HEK293T (cell line): Measurements from ENCODE around the gene S100A13.

ENCODE experiments used
- ARNT ChIP-seq: fragments of 450-650 bp; IDR thresholded peaks from 2 replicates; pipeline ENCODE4 v1.6.1; 2017; ENCODE audit warnings: mild to moderate bottlenecking
- ELF4 ChIP-seq: fragments of 450-650 bp; IDR thresholded peaks from 2 replicates; pipeline ENCODE4 v1.6.1; 2017; ENCODE audit warnings: antibody characterized with exemption
- FOXA1 ChIP-seq: fragments of 450-650 bp; IDR thresholded peaks from 2 replicates; pipeline ENCODE4 v1.6.1; 2016; ENCODE audit warnings: mild to moderate bottlenecking
- FOXM1 ChIP-seq: fragments of 450-650 bp; IDR thresholded peaks from 2 replicates; pipeline ENCODE4 v1.6.1; 2017; ENCODE audit warnings: mild to moderate bottlenecking, borderline replicate concordance
- L3MBTL2 ChIP-seq: fragments of 450-650 bp; conservative IDR thresholded peaks from 2 replicates; pipeline ENCODE4 v1.6.1; 2016; ENCODE audit warnings: mild to moderate bottlenecking
- NFRKB ChIP-seq: fragments of 450-650 bp; IDR thresholded peaks from 2 replicates; pipeline ENCODE4 v1.6.1; 2016; ENCODE audit warnings: mild to moderate bottlenecking, moderate library complexity
- SP1 ChIP-seq: fragments of 450-650 bp; IDR thresholded peaks from 2 replicates; pipeline ENCODE4 v1.6.1; 2017
- ZNF384 ChIP-seq: fragments of 450-650 bp; IDR thresholded peaks from 2 replicates; pipeline ENCODE4 v1.6.1; 2016

- TF ChIP-seq FOXM1 = no peak
- no peak for TF ChIP-seq SP1
- TF ChIP-seq ARNT = no peak
- TF ChIP-seq ELF4 = no peak
- TF ChIP-seq FOXA1 = no peak
- TF ChIP-seq ZNF384 = no peak
- TF ChIP-seq NFRKB = no peak
- no peak for TF ChIP-seq L3MBTL2
Observed at GRCh38 chr1:153631047-153632022, 4.0 kb upstream of the S100A13 start.
